A549 (cell line): Measurements from ENCODE around the gene POM121L2. TPM values are rescaled to one million over a fixed set of nuclear protein-coding genes. Genes with fewer than 3 reads are reported as not detected.

Experiments
- ATAC-seq, 2 experiments: fragments of 200-7000 bp in 1 of 2; fragments of >200 bp in 1 of 2; cut with Nextera tagmentation in 1 of 2; cut with Tn5 transposase in 1 of 2; 3 replicates each; pipeline versions ENCODE4 v1.8.0 to v1.9.1; 2018 to 2020; ENCODE audit warnings: mild to moderate bottlenecking in 1 of 2, moderate library complexity in 1 of 2
- CTCF ChIA-PET: fragments of 300-600 bp; sonication (Branson Sonifier 250); formaldehyde crosslinking; extraction: SDS; loops from one replicate; lab custom pipeline; 2021; ENCODE audit warnings: antibody characterized with exemption, inconsistent platforms; lab: Yijun Ruan, JAX
- POLR2A ChIA-PET: fragments of 350-600 bp; formaldehyde crosslinking; extraction: SDS; loops from one replicate; lab custom pipeline; 2021; ENCODE audit warnings: antibody characterized with exemption, inconsistent platforms; lab: Yijun Ruan, JAX
- DNase-seq, 2 experiments: peaks; one replicate each; pipeline versions ENCODE4 v3.0.0 to v3.0.0-alpha.2; 2011 to 2016; ENCODE audit warnings: low read depth in 1 of 2, low spot score in 1 of 2
- FAIRE-seq: peaks from 2 replicates; lab custom pipeline; 2011; peaks lifted over from hg19 to GRCh38; lab: Jason Lieb, UNC
- H3K27ac ChIP-seq, 2 experiments: fragments of >200 bp; sonication (Bioruptor Twin); formaldehyde crosslinking; 3 replicates each; pipeline ENCODE4 v1.5.1; 2016 to 2017
- H3K4me1 ChIP-seq: fragments of >200 bp; sonication (Bioruptor Twin); formaldehyde crosslinking; 3 replicates; pipeline ENCODE4 v1.6.1; 2016
- H3K4me2 ChIP-seq: fragments of >200 bp; sonication (Bioruptor Twin); formaldehyde crosslinking; 3 replicates; pipeline ENCODE4 v1.6.1; 2016
- H3K4me3 ChIP-seq: fragments of >200 bp; sonication (Bioruptor Twin); formaldehyde crosslinking; 3 replicates; pipeline ENCODE4 v1.5.1; 2016
- H3K9me3 ChIP-seq: fragments of >200 bp; sonication (Bioruptor Twin); formaldehyde crosslinking; 3 replicates; pipeline ENCODE4 v1.6.1; 2016
- CEBPB ChIP-seq, 2 experiments: fragments of >200 bp in 1 of 2; sonication (Bioruptor Twin) in 1 of 2; formaldehyde crosslinking in 1 of 2; IDR thresholded peaks; 2 replicates each; pipeline ENCODE4 v1.6.1; 2012 to 2016
- CHD2 ChIP-seq: fragments of 150-350 bp; IDR thresholded peaks from 2 replicates; pipeline ENCODE4 v1.6.1; 2014; ENCODE audit warnings: low read length; ENCODE audit not compliant: partially characterized antibody
- CTCF ChIP-seq: fragments of >200 bp; sonication (Bioruptor Twin); formaldehyde crosslinking; IDR thresholded peaks from 3 replicates; pipeline ENCODE4 v1.5.1; 2016
- ELK1 ChIP-seq: fragments of 150-350 bp; IDR thresholded peaks from 2 replicates; pipeline ENCODE4 v1.6.1; 2014; ENCODE audit warnings: low read depth, mild to moderate bottlenecking, low read length
- ESRRA ChIP-seq: fragments of 150-350 bp; IDR thresholded peaks from 2 replicates; pipeline ENCODE4 v1.6.1; 2014; ENCODE audit warnings: mild to moderate bottlenecking, low read length, borderline replicate concordance
- FOSL2 ChIP-seq, 2 experiments: fragments of 450-650 bp in 1 of 2; fragments of >200 bp in 1 of 2; sonication (Bioruptor Twin) in 1 of 2; formaldehyde crosslinking; IDR thresholded peaks; 2 replicates each; pipeline versions ENCODE4 v1.5.0 to v1.6.1; 2016 to 2020; ENCODE audit warnings: mild to moderate bottlenecking in 1 of 2, moderate library complexity in 1 of 2
- HOXB13 ChIP-seq: fragments of 250-450 bp; sonication (Bioruptor Pico); IDR thresholded peaks from 2 replicates; pipeline ENCODE4 v1.5.0; 2020; ENCODE audit warnings: low read depth, mild to moderate bottlenecking, moderate library complexity
- JUNB ChIP-seq: fragments of >200 bp; sonication (Bioruptor Twin); formaldehyde crosslinking; IDR thresholded peaks from 2 replicates; pipeline ENCODE4 v1.6.1; 2016
- MAX ChIP-seq: IDR thresholded peaks from 2 replicates; pipeline ENCODE4 v1.6.1; 2012
- MYC ChIP-seq: IDR thresholded peaks from 2 replicates; pipeline ENCODE4 v1.6.1; 2012; ENCODE audit warnings: mild to moderate bottlenecking, inconsistent platforms, low read length, improper control_type of control experiment, borderline replicate concordance
- RAD21 ChIP-seq, 2 experiments: fragments of >200 bp in 1 of 2; sonication (Bioruptor Twin) in 1 of 2; formaldehyde crosslinking in 1 of 2; IDR thresholded peaks in 1 of 2; conservative IDR thresholded peaks in 1 of 2; 2 replicates in 1 of 2; 3 replicates in 1 of 2; pipeline ENCODE4 v1.6.1; 2012 to 2018; ENCODE audit warnings: inconsistent platforms in 1 of 2
- RCOR1 ChIP-seq: fragments of 150-350 bp; IDR thresholded peaks from 2 replicates; pipeline ENCODE4 v1.6.1; 2014; ENCODE audit warnings: antibody characterized with exemption, low read length, low read depth
- REST ChIP-seq: fragments of 200-600 bp; sonication (generic); IDR thresholded peaks from 2 replicates; pipeline ENCODE4 v1.6.1; 2016; ENCODE audit warnings: antibody characterized with exemption, mild to moderate bottlenecking, moderate library complexity
- TFCP2L1 ChIP-seq: fragments of 250-450 bp; sonication (Bioruptor Pico); IDR thresholded peaks from 2 replicates; pipeline ENCODE4 v1.5.0; 2021; ENCODE audit warnings: mild to moderate bottlenecking
- USF2 ChIP-seq: fragments of 450-650 bp; IDR thresholded peaks from 2 replicates; pipeline ENCODE4 v1.6.1; 2014; ENCODE audit warnings: antibody characterized with exemption
- ZC3H11A ChIP-seq: fragments of 450-650 bp; IDR thresholded peaks from 2 replicates; pipeline ENCODE4 v1.6.1; 2014; ENCODE audit warnings: antibody characterized with exemption, mild to moderate bottlenecking
- ZFP36 ChIP-seq: fragments of 450-650 bp; IDR thresholded peaks from 2 replicates; pipeline ENCODE4 v1.6.1; 2014; ENCODE audit warnings: borderline replicate concordance; ENCODE audit not compliant: partially characterized antibody
- whole genome bisulfite sequencing: methylation state at CpG from one replicate; pipeline ENCODE4 v1.1.6; 2017; ENCODE audit errors: missing lambda C conversion rate; 5-methylcytosine and 5-hydroxymethylcytosine counted together
- polyA plus RNA-seq, 4 experiments: library from polyadenylated mRNA; depleted of rRNA in 3 of 4; stranded (reverse); fragments of >200 nt; fragmentation: RNase III in 1 of 4; extraction: RNeasy Plus Mini Kit Qiagen cat#74134 plus additional on column Dnase treatment in 1 of 4; gene quantifications; 2 replicates in 3 of 4; 3 replicates in 1 of 4; pipeline ENCODE4 v1.2.3, GENCODE V29; 2011 to 2017

The POM121L2 gene
- polyA plus RNA-seq, 2 of the 4 experiments (the other 2 are of a cell fraction), result 0.09 TPM; not detected in 1

- POLR2A ChIA-PET, result no interaction called here
- TF ChIP-seq ZC3H11A (no peak), REST (no peak), RAD21 (conservative IDR thresholded peaks at IDR 0.05 in 1 of 2, IDR thresholded peaks at IDR 0.05 in 1 of 2) (no peak), HOXB13 (CRISPR knock-in tag) (no peak), MAX (no peak), MYC (no peak), TFCP2L1 (CRISPR knock-in tag) (no peak)
- no peak for FAIRE-seq
- 34% methylated on average over 2 of the region's 2 CpGs for WGBS
- H3K27ac ChIP-seq, result no peak overlapping the region
- no peak overlapping the region for H3K4me2 ChIP-seq
- ATAC-seq, result no peak
- H3K4me1 ChIP-seq, result no peaks in the 10 kb centered on the region
- H3K4me3 ChIP-seq, result no peak overlapping the region
- CTCF ChIA-PET, result no interaction called here
- no peak for DNase-seq
- peaks cover 20% of the 10 kb centered on the region; the same call in 2 of the 3 replicates for H3K9me3 ChIP-seq
Observed at GRCh38 chr6:27358786-27359185, 46.7 kb upstream of the POM121L2 start.

GRCh38 chr6:27352850-27353249 is 40.8 kb upstream of the POM121L2 start:
- H3K9me3 ChIP-seq, result peaks cover 3% of the 10 kb centered on the region; the same call in 1 of the 3 replicates
- H3K4me3 ChIP-seq, result no peak overlapping the region
- TF ChIP-seq RAD21 (conservative IDR thresholded peaks at IDR 0.05 in 1 of 2, IDR thresholded peaks at IDR 0.05 in 1 of 2) (no peak), CHD2 (no peak), ZFP36 (no peak), ESRRA (no peak), FOSL2 (IDR thresholded peaks at IDR 0.05) (no peak), FOSL2 (CRISPR knock-in tag; IDR thresholded peaks at IDR 0.05) (no peak), HOXB13 (CRISPR knock-in tag) (no peak), USF2 (no peak), JUNB (no peak), RCOR1 (no peak), CEBPB (IDR thresholded peaks at IDR 0.05) (no peak), CTCF (no peak), MYC (no peak), ELK1 (no peak)
- POLR2A ChIA-PET, result no interaction called here
- WGBS, result 0% methylated on average over 3 of the region's 4 CpGs
- no peak overlapping the region for H3K27ac ChIP-seq
- no peak overlapping the region for H3K4me2 ChIP-seq
- CTCF ChIA-PET, result no interaction called here
- no peak for FAIRE-seq
- H3K4me1 ChIP-seq, result no peaks in the 10 kb centered on the region
- no peak for DNase-seq
- no peak for ATAC-seq
